Measurements from ENCODE around the gene PNLDC1. TPM values are rescaled to one million over a fixed set of nuclear protein-coding genes. Genes with fewer than 3 reads are reported as not detected.

The PNLDC1 gene
- total and polyA plus RNA-seq, 2 experiments from 2014 or later = 0.11 TPM; not detected in 1

GRCh38 chr6:159853754-159854153 is 53.7 kb downstream of the PNLDC1 start:
- Histone ChIP-seq H2AFZ (no peak overlapping the region), H3K9me2 (replicated peaks; ENCODE audit: insufficient read depth) (no peaks in the 10 kb centered on the region), H3K4me1 (ENCODE audit: insufficient read depth) (no peaks in the 10 kb centered on the region), H3K36me3 (replicated peaks; ENCODE audit: insufficient read depth, low read depth) (no peaks in the 10 kb centered on the region), H3K27me3 (no peaks in the 10 kb centered on the region), H3K4me2 (no peak overlapping the region), H3K27ac (no peak overlapping the region), H3K4me3 (no peak overlapping the region), H3K9me3 (ENCODE audit: low read depth) (no peaks in the 10 kb centered on the region), H3K79me2 (no peaks in the 10 kb centered on the region), H4K20me1 (ENCODE audit: insufficient read depth, poor library complexity, severe bottlenecking) (no peaks in the 10 kb centered on the region)
- DNase-seq (ENCODE audit: low spot score) = no peak
- TF ChIP-seq EZH2phosphoT487 (IDR thresholded peaks at IDR 0.05; ENCODE audit: low read depth, severe bottlenecking, unreplicated experiment) (no peak), EZH2 (IDR thresholded peaks at IDR 0.05; ENCODE audit: borderline replicate concordance) (no peak)
- TF ChIP-seq, protein P1, sequence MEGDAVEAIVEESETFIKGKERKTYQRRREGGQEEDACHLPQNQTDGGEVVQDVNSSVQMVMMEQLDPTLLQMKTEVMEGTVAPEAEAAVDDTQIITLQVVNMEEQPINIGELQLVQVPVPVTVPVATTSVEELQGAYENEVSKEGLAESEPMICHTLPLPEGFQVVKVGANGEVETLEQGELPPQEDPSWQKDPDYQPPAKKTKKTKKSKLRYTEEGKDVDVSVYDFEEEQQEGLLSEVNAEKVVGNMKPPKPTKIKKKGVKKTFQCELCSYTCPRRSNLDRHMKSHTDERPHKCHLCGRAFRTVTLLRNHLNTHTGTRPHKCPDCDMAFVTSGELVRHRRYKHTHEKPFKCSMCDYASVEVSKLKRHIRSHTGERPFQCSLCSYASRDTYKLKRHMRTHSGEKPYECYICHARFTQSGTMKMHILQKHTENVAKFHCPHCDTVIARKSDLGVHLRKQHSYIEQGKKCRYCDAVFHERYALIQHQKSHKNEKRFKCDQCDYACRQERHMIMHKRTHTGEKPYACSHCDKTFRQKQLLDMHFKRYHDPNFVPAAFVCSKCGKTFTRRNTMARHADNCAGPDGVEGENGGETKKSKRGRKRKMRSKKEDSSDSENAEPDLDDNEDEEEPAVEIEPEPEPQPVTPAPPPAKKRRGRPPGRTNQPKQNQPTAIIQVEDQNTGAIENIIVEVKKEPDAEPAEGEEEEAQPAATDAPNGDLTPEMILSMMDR (IDR thresholded peaks at IDR 0.05; ENCODE audit: poor library complexity) = no peak

DNA sequence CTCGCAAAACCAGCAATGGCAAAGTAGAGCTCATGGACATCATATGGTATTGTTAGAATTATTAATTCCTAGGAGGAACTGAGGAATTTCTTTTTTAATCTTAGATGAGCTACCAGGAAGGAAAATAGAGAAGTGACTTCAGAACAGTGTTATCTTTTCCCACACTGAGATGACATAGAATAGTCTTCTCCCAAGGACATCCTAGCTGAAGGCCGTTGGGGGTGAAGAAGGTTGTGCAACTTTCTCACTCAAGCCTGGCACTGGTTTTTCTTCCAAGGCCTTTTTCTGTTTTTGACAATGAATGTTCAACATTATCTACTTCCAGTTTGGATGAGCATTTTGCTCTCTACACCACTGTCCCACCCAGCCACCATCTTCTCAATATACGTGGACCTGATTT is 54.9 kb downstream of the PNLDC1 start:
- no peak overlapping the region for H2AFZ ChIP-seq
- H3K4me2 ChIP-seq = no peak overlapping the region
- DNase-seq (ENCODE audit: low spot score) = no peak
- H3K79me2 ChIP-seq = no peaks in the 10 kb centered on the region
- H3K36me3 ChIP-seq (replicated peaks; ENCODE audit: insufficient read depth, low read depth) = no peaks in the 10 kb centered on the region
- no peaks in the 10 kb centered on the region for H3K27me3 ChIP-seq
- no peak overlapping the region for H3K4me3 ChIP-seq
- 87% methylated on average over 3 of the region's 3 CpGs for WGBS (ENCODE audit: low lambda C conversion rate, missing lambda C conversion rate)
- no peaks in the 10 kb centered on the region for H4K20me1 ChIP-seq (ENCODE audit: insufficient read depth, poor library complexity, severe bottlenecking)
- H3K27ac ChIP-seq = no peak overlapping the region
- no peaks in the 10 kb centered on the region for H3K4me1 ChIP-seq (ENCODE audit: insufficient read depth)
- no peaks in the 10 kb centered on the region for H3K9me3 ChIP-seq (ENCODE audit: low read depth)
- no peak for TF ChIP-seq EZH2 (IDR thresholded peaks at IDR 0.05; ENCODE audit: borderline replicate concordance)
- TF ChIP-seq, protein P1 (IDR thresholded peaks at IDR 0.05; ENCODE audit: poor library complexity) = no peak
- no peak for TF ChIP-seq EZH2phosphoT487 (IDR thresholded peaks at IDR 0.05; ENCODE audit: low read depth, severe bottlenecking, unreplicated experiment)
- H3K9me2 ChIP-seq (replicated peaks; ENCODE audit: insufficient read depth) = no peaks in the 10 kb centered on the region

- no peak overlapping the region for H2AFZ ChIP-seq
- H3K9me2 ChIP-seq (replicated peaks; ENCODE audit: insufficient read depth) = no peaks in the 10 kb centered on the region
- no peaks in the 10 kb centered on the region for H3K36me3 ChIP-seq (replicated peaks; ENCODE audit: insufficient read depth, low read depth)
- no peaks in the 10 kb centered on the region for H3K4me1 ChIP-seq (ENCODE audit: insufficient read depth)
- H3K4me2 ChIP-seq = no peak overlapping the region
- H3K9me3 ChIP-seq (ENCODE audit: low read depth) = no peaks in the 10 kb centered on the region
- no peak overlapping the region for H3K4me3 ChIP-seq
- TF ChIP-seq EZH2 (IDR thresholded peaks at IDR 0.05; ENCODE audit: borderline replicate concordance) (no peak), EZH2phosphoT487 (IDR thresholded peaks at IDR 0.05; ENCODE audit: low read depth, severe bottlenecking, unreplicated experiment) (no peak)
- TF ChIP-seq, protein P1 (IDR thresholded peaks at IDR 0.05; ENCODE audit: poor library complexity) = no peak
- no peaks in the 10 kb centered on the region for H4K20me1 ChIP-seq (ENCODE audit: insufficient read depth, poor library complexity, severe bottlenecking)
- WGBS (ENCODE audit: low lambda C conversion rate, missing lambda C conversion rate) = 95% methylated on average over 1 of the region's 1 CpG
- H3K27me3 ChIP-seq = no peaks in the 10 kb centered on the region
- no peak for DNase-seq (ENCODE audit: low spot score)
- H3K79me2 ChIP-seq = no peaks in the 10 kb centered on the region
- H3K27ac ChIP-seq = no peak overlapping the region
Measured at GRCh38 chr6:159858259-159858658, 58.2 kb downstream of the PNLDC1 start.

DNA sequence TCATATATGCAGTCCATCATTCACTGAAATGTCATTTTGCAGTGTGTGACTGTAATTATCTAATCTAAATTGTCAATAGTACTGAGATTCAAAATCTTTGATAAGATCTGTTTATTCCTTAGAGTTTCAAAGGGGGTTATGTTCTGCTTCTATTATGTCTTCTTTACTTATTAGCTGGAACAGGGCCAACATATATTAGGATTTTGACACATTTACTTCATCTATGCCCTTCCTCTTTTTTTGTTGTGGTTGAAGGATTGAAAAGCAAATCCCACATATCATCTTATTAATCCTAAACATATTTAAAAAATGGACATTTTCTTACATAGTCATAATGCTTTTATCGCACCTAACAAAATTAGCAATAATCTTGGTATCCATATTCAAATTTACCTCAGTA is 60.4 kb downstream of the PNLDC1 start:
- Histone ChIP-seq H3K4me3 (no peak overlapping the region), H4K20me1 (ENCODE audit: insufficient read depth, poor library complexity, severe bottlenecking) (no peaks in the 10 kb centered on the region), H3K4me1 (ENCODE audit: insufficient read depth) (no peaks in the 10 kb centered on the region), H3K27me3 (no peaks in the 10 kb centered on the region), H3K4me2 (no peak overlapping the region), H2AFZ (no peak overlapping the region), H3K79me2 (no peaks in the 10 kb centered on the region), H3K9me2 (replicated peaks; ENCODE audit: insufficient read depth) (no peaks in the 10 kb centered on the region), H3K27ac (no peak overlapping the region), H3K36me3 (replicated peaks; ENCODE audit: insufficient read depth, low read depth) (no peaks in the 10 kb centered on the region), H3K9me3 (ENCODE audit: low read depth) (no peaks in the 10 kb centered on the region)
- no peak for TF ChIP-seq EZH2phosphoT487 (IDR thresholded peaks at IDR 0.05; ENCODE audit: low read depth, severe bottlenecking, unreplicated experiment)
- no peak for TF ChIP-seq EZH2 (IDR thresholded peaks at IDR 0.05; ENCODE audit: borderline replicate concordance)
- TF ChIP-seq, protein P1 (IDR thresholded peaks at IDR 0.05; ENCODE audit: poor library complexity) = no peak
- 95% methylated on average over 1 of the region's 1 CpG for WGBS (ENCODE audit: low lambda C conversion rate, missing lambda C conversion rate)
- no peak for DNase-seq (ENCODE audit: low spot score)

Data from hepatocyte (in vitro differentiated cells).